Ascending aorta (tissue), 2 donors: ENCODE measurements around the gene HMCN2. TPM values are rescaled to one million over a fixed set of nuclear protein-coding genes. Genes with fewer than 3 reads are reported as not detected.

Experiments used
- DNase-seq, 2 donors: peaks; one replicate each; pipeline ENCODE4 v3.0.0-alpha.2; 2019; ENCODE audit warnings: low spot score in 2 of 2
- H3K27ac ChIP-seq, 2 donors: fragments of 200-600 bp; sonication (generic); one replicate each; pipeline ENCODE4 v1.5.1; 2016 to 2017; ENCODE audit warnings: mild to moderate bottlenecking in 1 of 2
- H3K27me3 ChIP-seq: fragments of 200-600 bp; sonication (generic); one replicate; pipeline ENCODE4 v1.5.1; 2017
- H3K36me3 ChIP-seq, 2 donors: fragments of 200-600 bp; sonication (generic); one replicate each; pipeline ENCODE4 v1.5.1; 2016
- H3K4me1 ChIP-seq, 2 donors: fragments of 200-600 bp; sonication (generic); one replicate each; pipeline ENCODE4 v1.5.1; 2016 to 2017; ENCODE audit warnings: mild to moderate bottlenecking in 1 of 2
- H3K4me3 ChIP-seq, 2 donors: fragments of 200-600 bp; sonication (generic); one replicate each; pipeline ENCODE4 v1.5.1; 2016 to 2017; ENCODE audit warnings: mild to moderate bottlenecking in 1 of 2
- H3K9me3 ChIP-seq, 2 donors: fragments of 200-600 bp; sonication (generic); one replicate each; pipeline ENCODE4 v1.5.1; 2016
- intact Hi-C: fragments of 100-400 bp; cut with DNase I; formaldehyde crosslinking; loops from one replicate; pipeline ENCODE4 v1.15.1; 2023
- total RNA-seq: library from RNA; depleted of rRNA; stranded (reverse); fragments of >200 nt; gene quantifications from one replicate; pipeline ENCODE4 v1.1.0, GENCODE V29; 2016
- TF ChIP-seq, protein P1 (sequence below), 3 experiments: fragments of 200-600 bp in 2 of 3; fragments of 450-650 bp in 1 of 3; sonication (generic) in 2 of 3; IDR thresholded peaks; one replicate each; pipeline ENCODE4 v1.5.1; 2016 to 2019; ENCODE audit warnings: antibody characterized with exemption in 3 of 3, mild to moderate bottlenecking in 1 of 3, moderate library complexity in 1 of 3

HMCN2 gene
- total RNA-seq, 1 donor from 2014 or later = 7.5 TPM

DNA sequence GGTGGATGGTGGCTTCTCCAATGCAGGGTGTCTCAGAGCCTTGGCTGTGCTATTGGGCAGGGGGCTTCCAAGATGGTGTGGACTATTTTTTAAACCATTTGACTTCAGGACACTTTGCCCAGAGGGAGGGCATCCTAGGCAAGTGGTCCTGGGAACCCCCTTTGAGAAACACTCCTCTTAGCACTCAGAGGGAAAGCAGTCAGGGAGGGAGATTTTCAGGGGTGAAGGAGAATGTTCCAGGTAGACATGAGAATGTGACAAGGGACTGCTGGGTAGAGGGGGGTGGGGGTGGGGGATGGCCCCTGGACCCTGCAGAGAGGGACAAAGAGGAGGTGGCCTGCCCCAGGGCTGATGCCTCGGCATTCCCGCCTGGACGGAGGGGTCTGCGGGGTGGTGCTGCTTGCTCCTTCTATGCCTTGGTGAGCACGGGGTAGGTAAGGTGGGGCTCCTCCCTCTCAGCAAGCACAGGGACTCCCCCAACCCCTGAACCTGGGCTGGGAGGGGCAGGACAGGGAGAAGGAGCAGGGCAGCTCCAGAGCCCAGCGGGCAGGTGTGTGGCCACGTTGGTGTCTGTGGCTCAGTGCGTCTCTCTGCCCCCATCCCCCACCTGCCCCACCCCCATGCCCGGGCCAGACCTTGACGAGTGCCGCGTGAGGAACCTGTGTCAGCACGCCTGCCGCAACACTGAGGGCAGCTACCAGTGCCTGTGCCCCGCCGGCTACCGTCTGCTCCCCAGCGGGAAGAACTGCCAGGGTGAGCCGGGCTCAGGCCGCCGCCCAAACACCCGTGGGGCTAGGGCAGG is 165.4 kb downstream of the HMCN2 start:
- H3K4me1 ChIP-seq = peaks cover 3 to 10% of the 10 kb centered on the region in 2 donors
- H3K4me3 ChIP-seq = no peak overlapping the region
- no peaks in the 10 kb centered on the region for H3K9me3 ChIP-seq
- no peak for DNase-seq
- peaks cover 9% of the 10 kb centered on the region for H3K27me3 ChIP-seq
- no peak overlapping the region for H3K27ac ChIP-seq
- TF ChIP-seq, protein P1, sequence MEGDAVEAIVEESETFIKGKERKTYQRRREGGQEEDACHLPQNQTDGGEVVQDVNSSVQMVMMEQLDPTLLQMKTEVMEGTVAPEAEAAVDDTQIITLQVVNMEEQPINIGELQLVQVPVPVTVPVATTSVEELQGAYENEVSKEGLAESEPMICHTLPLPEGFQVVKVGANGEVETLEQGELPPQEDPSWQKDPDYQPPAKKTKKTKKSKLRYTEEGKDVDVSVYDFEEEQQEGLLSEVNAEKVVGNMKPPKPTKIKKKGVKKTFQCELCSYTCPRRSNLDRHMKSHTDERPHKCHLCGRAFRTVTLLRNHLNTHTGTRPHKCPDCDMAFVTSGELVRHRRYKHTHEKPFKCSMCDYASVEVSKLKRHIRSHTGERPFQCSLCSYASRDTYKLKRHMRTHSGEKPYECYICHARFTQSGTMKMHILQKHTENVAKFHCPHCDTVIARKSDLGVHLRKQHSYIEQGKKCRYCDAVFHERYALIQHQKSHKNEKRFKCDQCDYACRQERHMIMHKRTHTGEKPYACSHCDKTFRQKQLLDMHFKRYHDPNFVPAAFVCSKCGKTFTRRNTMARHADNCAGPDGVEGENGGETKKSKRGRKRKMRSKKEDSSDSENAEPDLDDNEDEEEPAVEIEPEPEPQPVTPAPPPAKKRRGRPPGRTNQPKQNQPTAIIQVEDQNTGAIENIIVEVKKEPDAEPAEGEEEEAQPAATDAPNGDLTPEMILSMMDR (IDR thresholded peaks at IDR 0.05) = no peak
- no peaks in the 10 kb centered on the region for H3K36me3 ChIP-seq
- intact Hi-C loops = no loop called here

DNA sequence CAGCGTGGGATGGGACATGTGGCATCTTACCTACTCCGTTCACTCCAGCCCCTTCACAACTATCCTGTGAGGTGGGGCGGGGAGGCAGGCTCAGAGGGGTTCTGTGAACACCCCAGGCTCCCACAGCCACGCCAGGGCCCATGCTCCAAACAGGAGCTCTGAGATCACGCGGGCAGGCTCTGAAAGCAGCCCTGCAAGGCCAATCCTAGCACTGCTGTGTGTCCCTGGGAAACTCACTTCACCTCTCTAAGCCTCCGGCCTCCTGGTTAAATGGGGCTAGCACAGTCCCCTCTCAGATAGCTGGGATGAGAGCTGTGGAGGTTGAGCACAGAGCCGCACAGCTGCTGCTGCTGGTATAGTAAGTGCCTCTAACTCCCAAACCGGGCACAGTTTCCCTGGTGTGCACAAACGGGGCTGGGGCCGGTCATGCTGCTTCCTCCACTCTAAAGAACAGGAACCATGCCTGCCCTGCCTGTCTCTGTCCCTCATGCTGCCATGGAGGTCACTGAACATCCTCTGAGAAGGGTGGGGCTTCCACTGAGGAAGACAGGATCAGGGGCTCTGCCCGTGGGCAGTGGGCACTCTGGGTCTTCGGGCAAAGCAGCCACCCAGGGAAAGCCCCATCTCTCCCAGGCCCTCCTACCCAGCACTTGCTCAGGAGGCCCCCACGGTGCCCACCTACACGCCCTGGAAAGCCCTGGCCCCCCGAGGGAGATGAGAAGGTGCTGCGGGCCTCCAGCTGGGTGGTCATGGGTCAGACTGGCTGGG is 166.2 kb downstream of the HMCN2 start:
- no peak for DNase-seq
- Histone ChIP-seq H3K36me3 (no peaks in the 10 kb centered on the region), H3K27me3 (peaks cover 9% of the 10 kb centered on the region), H3K27ac (no peak overlapping the region), H3K4me3 (no peak overlapping the region), H3K9me3 (no peaks in the 10 kb centered on the region), H3K4me1 (peaks cover 3 to 10% of the 10 kb centered on the region in 2 donors)
- TF ChIP-seq, protein P1 (IDR thresholded peaks at IDR 0.05) = no peak
- intact Hi-C loops = no loop called here

DNA sequence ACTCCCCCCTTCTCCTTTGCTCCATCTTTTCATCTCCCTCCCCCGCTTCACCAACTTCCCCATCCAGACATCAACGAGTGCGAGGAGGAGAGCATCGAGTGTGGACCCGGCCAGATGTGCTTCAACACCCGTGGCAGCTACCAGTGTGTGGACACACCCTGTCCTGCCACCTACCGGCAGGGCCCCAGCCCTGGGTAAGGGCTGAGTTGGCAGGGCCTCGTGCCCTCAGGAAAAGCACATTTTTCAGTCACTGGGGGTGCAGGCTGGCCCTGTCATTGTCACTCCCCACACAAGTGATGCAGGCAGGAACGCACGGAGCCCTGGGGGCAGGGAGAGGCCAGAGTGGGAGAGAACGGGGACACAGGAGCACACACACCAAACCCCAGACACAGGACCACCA is 166.8 kb downstream of the HMCN2 start:
- Histone ChIP-seq H3K27ac (no peak overlapping the region), H3K4me3 (no peak overlapping the region), H3K27me3 (peaks cover 9% of the 10 kb centered on the region), H3K4me1 (peaks cover 3 to 9% of the 10 kb centered on the region in 2 donors), H3K36me3 (no peaks in the 10 kb centered on the region), H3K9me3 (no peaks in the 10 kb centered on the region)
- TF ChIP-seq, protein P1 (IDR thresholded peaks at IDR 0.05) = no peak
- intact Hi-C loops = no loop called here
- DNase-seq = no peak

DNA sequence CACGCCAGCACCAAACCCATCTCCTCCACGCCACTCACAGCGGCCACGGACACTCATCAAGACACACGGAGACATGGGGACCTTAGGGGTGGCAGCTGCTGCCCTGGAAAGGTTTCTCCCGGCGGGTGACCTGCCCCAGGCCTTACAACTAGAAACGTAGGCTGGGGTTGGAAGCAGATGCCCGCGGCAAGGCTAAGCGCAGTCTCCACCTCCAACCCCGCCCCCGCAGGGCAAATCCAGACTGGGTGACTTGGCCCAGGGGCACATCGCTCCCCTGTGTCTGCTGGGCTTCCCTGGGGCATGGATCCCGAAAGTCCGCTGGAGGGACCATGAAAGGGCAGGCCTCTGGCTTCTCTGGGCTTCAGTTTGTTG is 167.2 kb downstream of the HMCN2 start:
- H3K4me3 ChIP-seq = peak overlapping the region; percentile 43 to 60
- TF ChIP-seq, protein P1 (IDR thresholded peaks at IDR 0.05) = no peak
- no peaks in the 10 kb centered on the region for H3K9me3 ChIP-seq
- H3K27ac ChIP-seq = no peak overlapping the region
- intact Hi-C loops = no loop called here
- DNase-seq = no peak
- no peaks in the 10 kb centered on the region for H3K36me3 ChIP-seq
- peaks cover 9% of the 10 kb centered on the region for H3K27me3 ChIP-seq
- peaks cover 3 to 7% of the 10 kb centered on the region in 2 donors for H3K4me1 ChIP-seq

DNA sequence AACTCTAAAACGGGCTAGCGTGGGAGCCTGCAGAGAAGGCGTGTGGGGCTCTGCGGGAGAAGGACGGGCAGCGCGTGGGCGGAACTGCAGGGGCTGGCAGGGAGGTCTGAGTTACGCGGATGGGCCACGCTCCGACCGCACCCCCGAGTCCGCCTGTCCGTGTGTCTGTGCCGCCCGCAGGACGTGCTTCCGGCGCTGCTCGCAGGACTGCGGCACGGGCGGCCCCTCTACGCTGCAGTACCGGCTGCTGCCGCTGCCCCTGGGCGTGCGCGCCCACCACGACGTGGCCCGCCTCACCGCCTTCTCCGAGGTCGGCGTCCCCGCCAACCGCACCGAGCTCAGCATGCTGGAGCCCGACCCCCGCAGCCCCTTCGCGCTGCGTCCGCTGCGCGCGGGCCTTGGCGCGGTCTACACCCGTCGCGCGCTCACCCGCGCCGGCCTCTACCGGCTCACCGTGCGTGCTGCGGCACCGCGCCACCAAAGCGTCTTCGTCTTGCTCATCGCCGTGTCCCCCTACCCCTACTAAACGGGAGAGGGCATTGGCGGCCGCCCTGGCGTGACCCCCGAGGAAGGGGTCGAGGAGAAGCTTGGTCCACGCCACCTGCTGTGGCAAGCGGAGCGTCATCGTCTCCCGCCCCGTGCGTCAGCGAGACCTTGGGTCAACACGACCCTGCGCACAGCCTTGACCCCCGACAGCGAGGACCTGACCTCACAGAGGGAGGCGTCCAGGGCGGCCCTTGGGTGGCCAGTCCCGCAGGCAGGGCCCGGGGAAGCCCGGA is 167.8 kb downstream of the HMCN2 start:
- no peak for DNase-seq
- no peaks in the 10 kb centered on the region for H3K36me3 ChIP-seq
- peaks cover 9% of the 10 kb centered on the region for H3K27me3 ChIP-seq
- intact Hi-C loops = no loop called here
- TF ChIP-seq, protein P1 (IDR thresholded peaks at IDR 0.05) = peak; percentile 57 to 70 (median 68)
- H3K27ac ChIP-seq = no peak overlapping the region
- H3K9me3 ChIP-seq = no peaks in the 10 kb centered on the region
- peaks cover 3 to 7% of the 10 kb centered on the region in 2 donors for H3K4me1 ChIP-seq
- peak overlapping the region; percentile 43 to 60 for H3K4me3 ChIP-seq
